GM18499 (cell line): ENCODE data around the gene ATP5ME.
"Not testable (repeated sequence)": the region's sequence is repeated elsewhere in the genome, so short reads cannot be mapped to it uniquely, and the experiment has no call there.

Experiments
- ATAC-seq: cut with Tn5 transposase; IDR thresholded peaks from one replicate; pipeline ENCODE4 v1.9.1; 2021; ENCODE audit warnings: moderate number of reproducible peaks; ENCODE audit not compliant: insufficient read depth, unreplicated experiment

ATP5ME gene

GRCh38 chr4:705278-706082 lies 31.4 kb upstream of the ATP5ME start, which contains the start of gene PCGF3:
TSS of gene PCGF3 (plus strand) at chr4:705832. CDS start at chr4:733681, 27,849 bp downstream.
- peak; percentile 75 for ATAC-seq

GRCh38 chr4:704971-705277 lies 30.8 kb upstream of the ATP5ME start:
- no peak for ATAC-seq

GRCh38 chr4:704198-704891 lies 30.3 kb upstream of the ATP5ME start:
- no peak for ATAC-seq

DNA sequence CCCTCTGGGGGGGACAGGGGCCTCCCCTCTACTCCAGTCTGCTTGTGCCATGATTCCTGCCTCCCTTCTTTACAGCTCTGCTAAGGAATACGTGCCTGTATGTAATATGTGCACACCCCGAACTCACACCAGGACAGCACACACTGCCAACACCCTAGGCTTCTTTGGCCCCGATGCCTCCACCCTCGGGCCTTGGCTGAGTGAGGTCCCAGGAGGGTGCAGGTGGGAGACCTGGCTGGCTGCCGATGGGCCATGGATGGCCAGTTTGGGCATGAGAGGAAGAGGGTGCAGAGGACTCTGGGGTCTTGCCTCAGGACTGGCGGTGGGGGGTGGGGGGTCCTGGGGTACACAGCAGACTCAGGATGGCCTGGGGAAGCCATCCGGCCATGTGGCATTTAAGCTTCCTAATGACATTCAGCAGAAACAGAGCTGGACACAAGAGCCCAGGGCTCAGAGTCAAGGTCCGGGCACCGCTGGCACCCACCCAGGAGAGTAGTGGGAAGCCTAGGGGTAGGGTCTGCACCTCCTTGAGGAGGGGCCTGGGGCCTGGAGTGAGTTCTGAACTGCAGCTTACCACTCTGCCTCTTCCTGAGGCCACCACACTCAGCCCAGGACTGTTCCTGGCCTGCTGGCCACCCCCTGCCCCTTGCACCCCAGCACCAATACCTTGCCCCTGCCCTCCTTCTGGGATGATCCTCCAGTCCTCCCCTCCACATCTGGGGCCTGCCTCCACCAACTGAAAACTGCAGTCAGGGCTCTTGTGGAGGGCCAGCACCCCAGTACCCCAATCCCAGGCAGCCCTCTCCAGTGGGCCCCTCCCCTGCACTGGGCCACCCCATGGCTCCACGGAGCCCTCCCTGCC lies 29.5 kb upstream of the ATP5ME start:
- no peak for ATAC-seq

GRCh38 chr4:702618-703048 lies 28.6 kb upstream of the ATP5ME start:
- ATAC-seq = no peak

DNA sequence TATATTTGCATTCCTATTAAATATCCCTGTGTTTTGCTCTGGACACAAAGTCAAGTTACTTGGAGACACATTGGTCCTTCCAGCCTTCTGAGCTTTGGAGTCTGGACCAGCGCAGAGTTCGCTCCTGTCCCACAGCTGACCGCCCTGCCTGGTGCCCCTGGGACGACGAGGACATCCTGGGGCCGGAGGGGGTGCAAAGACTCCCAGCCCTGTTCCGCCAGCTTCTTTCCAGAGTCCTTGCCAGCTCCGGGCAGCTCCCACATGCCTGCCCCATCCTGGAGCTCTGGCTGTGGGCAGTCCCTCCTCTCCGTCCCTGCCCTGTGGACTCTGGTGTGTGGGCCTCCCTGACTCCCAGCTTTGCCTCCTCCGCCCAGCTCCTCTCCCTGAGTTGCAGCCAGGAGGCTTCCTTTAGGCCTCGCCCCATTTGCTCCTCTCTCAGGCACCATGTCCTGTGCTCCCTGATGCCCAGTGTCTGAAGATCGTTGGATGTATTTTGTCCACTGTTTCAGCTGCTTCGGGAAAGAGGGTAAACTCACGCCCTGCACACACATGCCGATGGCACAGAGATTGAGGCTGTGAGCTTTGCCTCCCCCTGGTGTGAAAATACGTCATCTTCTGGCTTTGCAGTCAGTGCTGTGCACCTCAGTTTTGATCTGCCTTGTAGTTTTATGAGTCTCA lies 26.6 kb upstream of the ATP5ME start:
- no peak for ATAC-seq

DNA sequence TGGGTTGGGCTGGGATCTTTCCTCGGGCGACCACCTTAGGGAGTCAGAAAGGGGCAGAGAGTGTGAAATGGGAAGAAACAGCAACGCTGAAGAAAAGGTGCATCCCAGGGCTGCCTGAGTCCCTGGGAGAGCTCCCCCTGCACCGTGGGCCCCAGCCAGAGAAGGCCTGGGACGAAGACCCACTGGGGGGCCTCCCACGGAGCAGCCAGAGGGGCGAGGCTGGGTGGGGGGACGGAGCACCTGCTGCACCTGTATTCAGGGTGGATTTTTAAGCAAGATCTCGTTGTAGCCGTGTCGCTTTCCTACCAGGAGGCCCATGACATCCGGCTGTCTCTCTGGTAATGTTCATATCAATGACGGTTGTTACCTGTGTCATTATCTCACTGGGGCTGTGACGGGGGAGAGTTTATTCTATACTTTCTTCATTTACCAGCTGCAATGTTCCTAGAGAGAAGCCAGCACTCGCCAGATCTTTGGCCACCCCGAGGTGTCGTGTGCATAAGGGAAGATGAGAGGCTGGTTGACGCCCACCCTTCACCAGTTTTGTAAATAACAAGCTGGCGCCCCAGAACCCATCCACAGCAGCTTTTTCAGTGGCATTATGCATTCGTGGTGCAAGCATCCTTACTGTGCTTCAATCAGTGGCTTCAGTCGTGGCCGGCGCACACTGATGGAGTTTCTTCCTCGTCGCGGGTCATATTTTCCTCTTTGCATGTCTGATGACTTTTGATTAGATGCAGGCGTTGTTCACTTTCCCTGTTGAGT lies 25.9 kb upstream of the ATP5ME start:
- ATAC-seq = no peak

DNA sequence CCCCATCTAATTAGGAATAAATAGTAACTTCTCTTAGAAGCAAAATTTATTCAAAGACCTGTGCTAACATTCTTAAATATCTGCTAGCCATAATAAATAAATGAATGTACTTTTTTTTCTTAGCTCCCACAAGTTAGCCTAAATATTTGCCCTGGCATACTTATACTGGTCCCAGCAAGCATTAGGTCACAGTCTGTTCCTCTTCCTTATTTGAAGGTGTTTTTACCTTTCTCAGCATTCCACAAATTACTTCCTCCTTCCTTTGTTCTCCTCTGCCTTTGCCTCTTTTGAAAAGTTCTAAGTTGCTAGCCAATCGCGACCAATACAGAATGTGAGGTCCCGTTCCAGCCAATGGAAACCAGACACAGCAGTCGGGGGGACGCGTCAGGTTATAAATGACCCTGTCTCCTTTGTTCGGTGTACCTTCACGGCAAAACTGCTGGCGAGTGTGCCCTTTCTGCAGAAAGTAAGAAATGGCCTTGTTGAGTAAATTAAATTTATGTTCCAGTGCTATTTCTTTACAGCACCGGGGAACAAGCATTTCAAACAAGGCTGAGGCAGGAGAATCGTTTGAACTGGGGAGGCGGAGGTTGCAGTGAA lies 20.4 kb upstream of the ATP5ME start:
- ATAC-seq = not testable (repeated sequence)

DNA sequence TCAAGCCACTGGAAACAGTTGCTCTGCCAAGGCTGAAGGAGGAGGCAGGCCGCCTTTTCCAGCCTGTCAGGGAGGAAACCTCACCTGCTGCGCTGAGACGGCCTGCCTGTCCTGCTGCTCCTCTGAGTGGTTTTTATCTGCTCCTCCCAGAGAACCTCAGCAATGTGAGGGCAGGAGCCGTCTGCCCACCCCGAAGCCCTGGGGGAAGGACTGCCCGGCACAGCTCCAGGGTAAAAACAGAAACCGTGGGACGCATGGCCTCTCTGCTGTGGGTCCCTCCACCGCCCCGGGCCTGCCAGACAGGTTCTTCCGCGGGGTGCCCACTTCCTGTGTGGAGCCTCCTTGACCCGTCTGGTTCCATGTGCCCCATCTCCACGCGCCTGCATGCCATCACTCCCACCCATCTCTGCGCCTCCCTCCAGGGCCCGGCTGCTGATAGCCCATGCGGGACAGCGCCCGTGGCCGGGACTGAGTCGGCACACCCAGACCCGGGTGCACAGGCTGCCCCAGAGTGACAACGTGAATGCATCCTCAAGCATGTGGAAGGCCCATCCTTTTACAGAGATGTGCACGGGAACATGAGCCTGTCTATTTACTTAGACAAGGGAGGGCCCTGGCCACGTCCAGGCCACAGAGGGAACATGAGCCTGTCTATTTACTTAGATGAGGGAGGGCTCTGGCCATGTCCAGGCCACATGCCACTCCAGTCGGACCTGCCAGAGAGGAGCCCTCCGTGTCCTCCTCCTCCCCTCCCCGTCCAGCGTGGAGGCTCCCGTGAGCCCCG lies 18.9 kb upstream of the ATP5ME start:
- ATAC-seq = no peak

- no peak for ATAC-seq
These were observed 15.6 kb upstream of the ATP5ME start for GRCh38 chr4:689723-690122.

GRCh38 chr4:688854-689681 lies 15.0 kb upstream of the ATP5ME start, which contains the start of gene SLC49A3:
TSS of gene SLC49A3 (minus strand) at chr4:689151. CDS start at chr4:689127, 24 bp downstream.
- ATAC-seq = no peak

- no peak for ATAC-seq
These were observed 14.1 kb upstream of the ATP5ME start for GRCh38 chr4:687971-688853.

- ATAC-seq = no peak
These were observed 13.2 kb upstream of the ATP5ME start for GRCh38 chr4:687048-687970.

DNA sequence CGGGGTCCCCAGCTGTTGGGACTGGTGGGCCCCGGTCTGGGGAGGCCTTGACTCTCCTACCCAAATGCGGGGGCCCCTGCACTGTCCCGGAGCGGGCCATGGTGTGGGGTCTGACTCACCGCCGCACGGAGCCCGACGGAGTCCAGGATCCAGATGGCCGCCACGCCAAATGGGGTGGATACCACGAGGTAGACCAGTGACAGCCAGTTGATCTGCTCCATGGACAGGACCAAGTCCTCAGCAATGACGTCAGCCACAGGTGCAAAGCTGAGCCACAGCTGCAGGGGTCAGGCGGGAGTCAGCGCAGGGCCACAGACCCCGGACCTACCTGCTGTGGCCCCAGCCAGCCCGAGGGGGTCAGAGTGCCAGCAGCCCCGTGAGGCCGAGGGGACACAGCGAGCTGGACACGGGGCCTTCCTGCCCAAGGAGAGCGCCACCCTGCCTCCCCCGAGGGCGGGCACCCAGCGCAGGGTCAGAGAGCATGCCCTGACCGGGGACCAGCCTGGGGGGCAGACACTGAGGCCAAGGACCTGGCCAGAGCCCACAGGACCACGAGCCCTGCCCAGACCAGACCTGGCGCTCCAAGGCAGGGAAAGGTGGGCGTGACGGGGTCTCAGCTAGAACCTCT lies 12.5 kb upstream of the ATP5ME start:
- no peak for ATAC-seq
